GM21381 (cell line): ENCODE results near the gene PTPRA.

Experiments
- ATAC-seq: cut with Tn5 transposase; IDR thresholded peaks from one replicate; pipeline ENCODE4 v1.9.1; 2021; ENCODE audit warnings: mild to moderate bottlenecking, moderate library complexity; ENCODE audit not compliant: unreplicated experiment

The PTPRA gene

GRCh38 chr20:2921506-2921905 lies 48.2 kb downstream of the PTPRA start:
- no peak for ATAC-seq

GRCh38 chr20:2922957-2923356 lies 49.7 kb downstream of the PTPRA start:
- ATAC-seq: no peak

GRCh38 chr20:2930538-2930937 lies 57.3 kb downstream of the PTPRA start:
- no peak for ATAC-seq

GRCh38 chr20:2932498-2932897 lies 59.2 kb downstream of the PTPRA start:
- ATAC-seq: no peak

GRCh38 chr20:2937902-2938301 lies 64.6 kb downstream of the PTPRA start:
- ATAC-seq: no peak

- ATAC-seq: no peak
Measured at GRCh38 chr20:2942439-2942838, 69.2 kb downstream of the PTPRA start.

GRCh38 chr20:2946988-2947961 lies 74.0 kb downstream of the PTPRA start:
- ATAC-seq: no peak

GRCh38 chr20:2948968-2949367 lies 75.7 kb downstream of the PTPRA start:
- ATAC-seq: no peak

GRCh38 chr20:2952766-2953165 lies 79.5 kb downstream of the PTPRA start:
- no peak for ATAC-seq

GRCh38 chr20:2955257-2955970 lies 82.1 kb downstream of the PTPRA start:
- ATAC-seq: peak; percentile 77

- ATAC-seq: no peak
Measured at GRCh38 chr20:2956480-2956879, 83.2 kb downstream of the PTPRA start.

- no peak for ATAC-seq
Measured at GRCh38 chr20:2967841-2968240, 94.6 kb downstream of the PTPRA start.

GRCh38 chr20:2972126-2972525 lies 98.8 kb downstream of the PTPRA start:
- ATAC-seq: no peak

GRCh38 chr20:2973574-2973973 lies 100.3 kb downstream of the PTPRA start:
- no peak for ATAC-seq

- no peak for ATAC-seq
Measured at GRCh38 chr20:2978519-2978918, 105.2 kb downstream of the PTPRA start.

- ATAC-seq: no peak
Measured at GRCh38 chr20:2981646-2982045, 108.4 kb downstream of the PTPRA start.

GRCh38 chr20:2983508-2983907 lies 110.2 kb downstream of the PTPRA start:
- ATAC-seq: no peak

- peak; percentile 62 for ATAC-seq
Measured at GRCh38 chr20:2984028-2984501, 110.8 kb downstream of the PTPRA start.

- no peak for ATAC-seq
Measured at GRCh38 chr20:2984956-2985661, 111.8 kb downstream of the PTPRA start.

- no peak for ATAC-seq
Measured at GRCh38 chr20:2986466-2986865, 113.2 kb downstream of the PTPRA start.

GRCh38 chr20:2987861-2988260 lies 114.6 kb downstream of the PTPRA start:
- ATAC-seq: no peak
